Activated CD8-positive, alpha-beta memory T cell treated with anti-CD3 and anti-CD28 coated beads for 24 hours (primary cell): ENCODE results near the gene SLC24A3.

Source experiments
- DNase-seq: peaks from one replicate; pipeline ENCODE4 v3.0.0-alpha.2; 2020

SLC24A3 gene

GRCh38 chr20:19758133-19758500 lies 545.7 kb downstream of the SLC24A3 start, which contains the start of gene RIN2:
TSS of gene RIN2 (plus strand) at chr20:19758258. CDS start at chr20:19889602, 131,344 bp downstream.
- no peak for DNase-seq

- no peak for DNase-seq
These were observed 546.3 kb downstream of the SLC24A3 start for GRCh38 chr20:19758501-19759331.

DNA sequence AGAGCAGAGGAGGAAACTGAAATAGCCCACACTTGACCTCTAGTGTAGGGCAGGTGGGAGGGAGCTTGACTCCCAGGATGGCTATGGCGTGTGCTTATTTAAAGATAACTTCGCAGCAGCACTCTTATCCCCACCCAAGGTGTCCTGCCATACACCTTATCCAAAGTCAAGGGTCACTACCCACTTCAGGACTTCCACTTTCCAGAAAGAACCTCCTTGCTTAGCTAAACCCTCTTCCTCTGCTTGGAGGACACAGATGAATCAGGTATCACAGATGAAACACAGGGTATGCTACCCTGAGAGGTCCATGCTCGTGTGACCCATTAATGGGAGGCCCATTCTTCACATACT lies 547.9 kb downstream of the SLC24A3 start:
- no peak for DNase-seq

GRCh38 chr20:19761326-19761725 lies 548.9 kb downstream of the SLC24A3 start:
- no peak for DNase-seq

GRCh38 chr20:19761841-19762240 lies 549.4 kb downstream of the SLC24A3 start:
- DNase-seq, result no peak

DNA sequence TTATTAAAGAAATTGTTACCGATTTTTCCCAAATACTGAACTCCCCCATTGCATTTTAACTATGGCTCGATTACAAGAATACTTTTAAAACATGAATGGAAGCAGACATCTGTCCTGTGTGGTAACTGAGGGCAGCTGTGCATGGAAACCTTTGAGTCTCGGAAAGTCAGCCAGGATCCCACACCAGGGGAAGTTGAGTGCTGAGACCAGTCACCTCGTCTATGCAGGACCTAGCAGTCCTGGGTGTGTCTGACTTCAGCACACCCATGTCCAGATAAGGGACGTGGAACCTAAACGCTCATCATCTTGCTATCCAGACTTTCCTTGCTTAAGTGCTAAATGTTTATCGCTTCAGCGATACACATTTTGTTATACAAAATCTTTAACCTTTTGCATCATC lies 551.8 kb downstream of the SLC24A3 start:
- no peak for DNase-seq

GRCh38 chr20:19765266-19765665 lies 552.8 kb downstream of the SLC24A3 start:
- DNase-seq, result no peak

DNA sequence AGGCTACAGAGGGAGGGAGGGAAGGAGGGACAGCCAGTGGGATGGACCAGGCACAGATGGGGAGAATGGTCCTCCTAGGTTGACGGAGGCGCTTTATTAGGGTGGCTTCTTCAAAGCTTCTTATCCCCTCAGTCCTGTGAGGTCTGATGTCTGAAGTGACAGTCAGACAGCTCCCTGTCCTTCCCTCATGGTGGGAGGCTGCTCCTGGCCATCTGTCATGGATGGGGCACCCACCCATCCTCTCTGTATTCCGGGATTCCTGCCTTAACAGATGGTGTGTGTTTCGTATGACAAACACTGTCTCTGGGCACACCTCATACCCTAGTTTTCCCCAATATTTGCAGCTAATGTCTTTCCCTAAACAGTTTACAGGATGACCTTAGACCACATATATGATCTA lies 553.5 kb downstream of the SLC24A3 start:
- DNase-seq, result no peak

GRCh38 chr20:19767070-19767469 lies 554.6 kb downstream of the SLC24A3 start:
- no peak for DNase-seq

DNA sequence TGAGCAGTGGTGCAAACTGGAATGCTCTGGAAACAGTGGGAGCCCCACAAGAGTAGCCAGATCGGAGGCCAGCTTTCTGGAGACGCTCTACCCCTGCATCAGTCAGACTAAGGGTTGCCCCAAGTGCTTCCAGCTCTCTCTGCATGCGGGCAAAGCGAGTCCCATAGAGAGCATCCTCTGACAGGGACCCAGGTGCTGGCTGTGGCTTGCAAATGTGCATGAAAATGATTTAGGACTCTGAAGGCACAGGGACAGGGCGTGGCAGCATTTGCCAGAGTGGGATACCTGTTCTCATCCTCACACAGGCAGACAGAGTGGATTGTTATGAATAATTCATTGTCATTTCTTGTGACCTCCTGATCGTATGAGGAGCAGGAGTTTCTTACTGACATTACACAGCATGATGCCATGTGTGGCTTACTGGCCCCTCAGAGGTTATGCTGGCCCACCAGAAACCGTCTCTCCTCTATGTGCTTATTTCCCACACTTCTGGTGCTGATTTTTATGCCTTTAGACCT lies 555.9 kb downstream of the SLC24A3 start:
- DNase-seq, result no peak

DNA sequence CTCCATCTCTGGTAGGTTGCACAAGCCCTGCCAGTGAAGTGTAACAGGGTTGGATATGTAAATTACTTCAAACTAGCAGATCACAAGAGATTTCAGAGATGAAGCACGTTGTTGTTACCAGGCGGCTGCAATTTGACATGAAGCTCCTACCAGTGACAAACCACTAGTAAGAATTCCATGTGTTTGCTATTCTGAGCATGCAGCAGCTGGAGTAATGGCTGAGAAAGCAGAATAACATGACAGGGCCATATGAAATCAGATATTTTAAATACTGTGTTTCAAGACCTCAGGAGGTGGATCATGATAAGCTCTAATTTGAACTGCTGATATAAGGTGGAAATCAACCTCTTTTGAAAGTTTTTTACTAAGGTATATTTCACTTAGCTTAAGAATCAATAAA lies 557.1 kb downstream of the SLC24A3 start:
- DNase-seq, result no peak

DNA sequence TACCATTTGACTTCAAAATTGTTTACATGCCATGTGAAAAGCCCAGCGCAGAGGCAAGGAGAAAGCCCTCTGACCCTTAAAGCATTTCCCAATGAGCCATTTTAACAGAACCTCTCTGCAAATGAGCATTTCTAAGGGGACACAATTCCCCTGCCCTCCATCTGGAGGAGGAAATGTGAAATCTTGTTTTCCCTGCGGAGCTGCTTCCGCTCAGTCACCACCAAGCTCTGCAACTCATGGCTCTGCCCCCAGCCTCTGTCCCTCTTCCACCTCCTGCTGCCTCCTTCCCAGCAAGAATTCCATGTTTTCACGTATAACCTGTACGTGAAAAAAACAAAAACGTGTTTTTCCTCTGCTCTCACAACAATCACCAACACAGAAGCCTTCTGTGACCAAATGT lies 557.9 kb downstream of the SLC24A3 start:
- DNase-seq, result no peak

DNA sequence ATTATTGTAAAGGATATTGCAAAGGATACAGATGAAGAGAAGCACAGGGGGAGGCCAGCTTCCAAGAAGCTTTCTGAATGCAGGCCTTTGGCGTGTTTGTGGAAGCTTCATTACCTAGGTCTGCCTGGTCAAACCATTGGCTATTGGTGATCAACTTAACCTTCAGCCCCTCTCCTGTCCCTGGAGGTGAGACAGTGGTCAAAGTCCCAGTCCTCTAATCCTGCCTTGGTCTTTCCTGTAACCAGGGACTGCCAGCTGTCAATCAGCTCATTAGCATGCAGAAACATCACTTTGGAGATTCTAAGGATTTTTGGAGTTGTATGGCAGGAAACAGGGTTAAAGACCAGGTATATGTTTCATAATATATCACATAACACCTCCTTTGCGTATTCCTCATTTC lies 558.6 kb downstream of the SLC24A3 start:
- DNase-seq, result no peak
